ENCODE results near the gene PPP1R3E. TPM values are rescaled to one million over a fixed set of nuclear protein-coding genes. Genes with fewer than 3 reads are reported as not detected.
"Not testable (repeated sequence)": the region's sequence is repeated elsewhere in the genome, so short reads cannot be mapped to it uniquely, and the experiment has no call there.

The PPP1R3E gene
- total RNA-seq, 2 experiments from 2014 or later, result 43.9 to 47.9 TPM

DNA sequence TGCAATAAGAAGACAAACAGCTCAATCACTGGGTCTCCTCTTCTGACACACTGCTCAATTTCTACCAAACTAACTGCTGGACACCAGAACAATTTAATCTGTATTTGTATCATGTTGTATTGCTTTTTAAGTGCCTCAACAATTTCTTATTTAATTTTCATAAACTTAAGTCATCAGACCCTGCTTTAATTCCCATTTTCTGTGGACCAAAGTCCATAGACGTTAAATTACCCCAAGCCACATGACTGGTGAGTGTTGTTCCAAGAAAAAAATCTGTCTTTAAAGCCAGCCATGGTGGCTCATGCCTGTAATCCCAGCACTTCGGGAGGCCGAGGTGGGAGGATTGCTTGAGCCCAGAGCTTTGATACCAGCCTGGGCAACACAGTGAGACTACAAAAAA lies 25.5 kb downstream of the PPP1R3E start:
- no peak overlapping the region for H3K27ac Mint-ChIP-seq
- TF ChIP-seq, protein P1, sequence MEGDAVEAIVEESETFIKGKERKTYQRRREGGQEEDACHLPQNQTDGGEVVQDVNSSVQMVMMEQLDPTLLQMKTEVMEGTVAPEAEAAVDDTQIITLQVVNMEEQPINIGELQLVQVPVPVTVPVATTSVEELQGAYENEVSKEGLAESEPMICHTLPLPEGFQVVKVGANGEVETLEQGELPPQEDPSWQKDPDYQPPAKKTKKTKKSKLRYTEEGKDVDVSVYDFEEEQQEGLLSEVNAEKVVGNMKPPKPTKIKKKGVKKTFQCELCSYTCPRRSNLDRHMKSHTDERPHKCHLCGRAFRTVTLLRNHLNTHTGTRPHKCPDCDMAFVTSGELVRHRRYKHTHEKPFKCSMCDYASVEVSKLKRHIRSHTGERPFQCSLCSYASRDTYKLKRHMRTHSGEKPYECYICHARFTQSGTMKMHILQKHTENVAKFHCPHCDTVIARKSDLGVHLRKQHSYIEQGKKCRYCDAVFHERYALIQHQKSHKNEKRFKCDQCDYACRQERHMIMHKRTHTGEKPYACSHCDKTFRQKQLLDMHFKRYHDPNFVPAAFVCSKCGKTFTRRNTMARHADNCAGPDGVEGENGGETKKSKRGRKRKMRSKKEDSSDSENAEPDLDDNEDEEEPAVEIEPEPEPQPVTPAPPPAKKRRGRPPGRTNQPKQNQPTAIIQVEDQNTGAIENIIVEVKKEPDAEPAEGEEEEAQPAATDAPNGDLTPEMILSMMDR (IDR thresholded peaks at IDR 0.05), result no peak
- no peaks in the 10 kb centered on the region for H3K9me3 Mint-ChIP-seq
- DNase-seq, result no peak
- no peak for ATAC-seq
- peaks cover 9% of the 10 kb centered on the region for H3K4me1 Mint-ChIP-seq (ENCODE audit: low read depth)
- POLR2A ChIA-PET, result interaction anchor here (1.1 to 1.5 kb wide), 2 partner anchors 8 to 45 kb away, joined by 4 to 6 read pairs; partner anchors contain the start of gene PABPN1
- intact Hi-C loops (cut with micrococcal nuclease), result no loop called here
- H3K4me3 Mint-ChIP-seq, result no peak overlapping the region
- CTCF ChIA-PET, result interaction anchor here (1.5 kb wide), 2 partner anchors 17 to 18 kb away, joined by 4 to 5 read pairs; no protein-coding TSS in a partner anchor
- H3K36me3 Mint-ChIP-seq (ENCODE audit: low read depth), result peaks cover 16% of the 10 kb centered on the region
- H3K27me3 Mint-ChIP-seq, result no peaks in the 10 kb centered on the region

DNA sequence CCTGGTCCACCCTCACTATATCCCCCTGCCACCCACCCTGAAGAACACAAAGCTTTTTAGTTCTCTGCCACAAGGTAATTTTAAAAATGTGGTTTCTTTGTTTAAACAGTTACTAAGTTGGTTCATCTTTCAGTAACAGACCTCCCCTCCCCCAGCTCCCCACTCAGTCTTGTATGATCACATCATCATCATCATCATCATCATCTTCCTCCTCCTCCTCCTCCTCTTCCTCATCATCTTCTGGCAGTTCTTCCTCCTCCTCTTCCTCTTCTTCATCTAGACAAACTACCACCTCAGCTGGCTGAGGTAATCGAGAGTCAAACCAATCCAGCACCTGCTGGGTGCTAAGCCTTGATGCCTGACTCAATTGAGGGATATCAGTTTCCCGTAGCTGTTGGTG lies 27.2 kb downstream of the PPP1R3E start:
- Mint-ChIP-seq H3K9me3 (no peaks in the 10 kb centered on the region), H3K27me3 (no peaks in the 10 kb centered on the region), H3K4me1 (ENCODE audit: low read depth) (peaks cover 7% of the 10 kb centered on the region), H3K4me3 (no peak overlapping the region), H3K36me3 (ENCODE audit: low read depth) (peaks cover 16% of the 10 kb centered on the region), H3K27ac (peak overlapping the region; percentile 16)
- intact Hi-C loops (cut with micrococcal nuclease), result no loop called here
- POLR2A ChIA-PET, result no interaction called here
- DNase-seq, result no peak
- TF ChIP-seq, protein P1 (IDR thresholded peaks at IDR 0.05), result no peak
- ATAC-seq, result no peak
- CTCF ChIA-PET, result no interaction called here

DNA sequence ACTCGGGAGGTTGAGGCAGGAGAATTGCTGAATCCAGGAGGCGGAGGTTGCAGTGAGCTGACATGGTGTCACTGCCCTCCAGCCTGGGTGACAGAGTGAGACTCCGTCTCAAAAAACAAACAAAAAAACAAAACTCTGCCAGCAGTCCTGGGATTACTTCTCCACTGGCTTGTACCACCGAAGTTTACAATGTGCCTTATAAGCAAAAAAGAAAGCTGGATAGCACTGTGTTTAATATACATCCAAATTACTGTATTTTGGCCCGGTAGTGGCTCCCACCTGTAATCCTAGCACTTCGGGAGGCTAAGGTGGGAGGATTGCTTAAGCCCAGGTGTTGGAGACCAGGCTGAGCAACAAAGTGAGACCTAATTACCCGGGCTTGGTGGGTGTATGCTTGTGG lies 33.5 kb downstream of the PPP1R3E start:
- H3K9me3 Mint-ChIP-seq, result no peaks in the 10 kb centered on the region
- ChIA-PET CTCF (interaction anchor here (0.7 to 4.5 kb wide), 5 partner anchors 14 to 148 kb away, joined by 3 to 20 read pairs (median 5); partner anchors contain the start of gene PABPN1), POLR2A (interaction anchor here (0.8 to 1.6 kb wide), 2 partner anchors 27 to 33 kb away, joined by 4 read pairs; partner anchors contain the start of gene PPP1R3E)
- no peak overlapping the region for H3K27ac Mint-ChIP-seq
- no peaks in the 10 kb centered on the region for H3K4me1 Mint-ChIP-seq (ENCODE audit: low read depth)
- H3K36me3 Mint-ChIP-seq (ENCODE audit: low read depth), result no peaks in the 10 kb centered on the region
- intact Hi-C loops (cut with micrococcal nuclease), result loop anchor here (10.0 kb wide), 1 partner anchor 116 kb away; no protein-coding TSS in a partner anchor
- H3K4me3 Mint-ChIP-seq, result no peak overlapping the region
- peaks cover 4% of the 10 kb centered on the region for H3K27me3 Mint-ChIP-seq
- TF ChIP-seq, protein P1 (IDR thresholded peaks at IDR 0.05), result no peak
- DNase-seq, result no peak
- ATAC-seq, result no peak

DNA sequence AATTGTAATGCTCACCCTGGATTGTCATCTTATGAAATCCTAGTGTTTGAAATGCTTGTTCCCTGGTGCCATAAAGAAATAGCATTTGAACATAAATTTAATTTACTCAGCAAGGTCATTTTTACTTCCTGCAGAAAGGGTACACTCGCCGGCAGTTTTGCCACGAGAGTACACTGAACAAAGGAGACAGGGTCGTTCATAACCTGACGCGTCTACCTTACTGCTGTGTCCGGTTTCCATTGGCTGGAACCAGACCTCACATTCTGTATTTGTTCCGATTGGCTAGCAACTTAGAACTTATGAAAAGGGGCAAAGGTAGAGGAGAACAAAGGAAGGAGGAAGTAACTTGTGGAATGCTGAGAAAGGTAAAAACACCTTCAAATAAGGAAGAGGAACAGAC lies 41.8 kb downstream of the PPP1R3E start:
- H3K36me3 Mint-ChIP-seq (ENCODE audit: low read depth); H3K9me3 Mint-ChIP-seq; POLR2A ChIA-PET; ATAC-seq; DNase-seq; H3K27ac Mint-ChIP-seq; H3K4me3 Mint-ChIP-seq; H3K4me1 Mint-ChIP-seq (ENCODE audit: low read depth): not testable (repeated sequence)
- CTCF ChIA-PET, result interaction anchor here (0.8 to 1.5 kb wide), 2 partner anchors 67 to 141 kb away, joined by 3 to 8 read pairs; no protein-coding TSS in a partner anchor
- peaks cover 23% of the 10 kb centered on the region for H3K27me3 Mint-ChIP-seq
- intact Hi-C loops (cut with micrococcal nuclease), result loop anchor here (10.0 kb wide), 1 partner anchor 124 kb away; no protein-coding TSS in a partner anchor

DNA sequence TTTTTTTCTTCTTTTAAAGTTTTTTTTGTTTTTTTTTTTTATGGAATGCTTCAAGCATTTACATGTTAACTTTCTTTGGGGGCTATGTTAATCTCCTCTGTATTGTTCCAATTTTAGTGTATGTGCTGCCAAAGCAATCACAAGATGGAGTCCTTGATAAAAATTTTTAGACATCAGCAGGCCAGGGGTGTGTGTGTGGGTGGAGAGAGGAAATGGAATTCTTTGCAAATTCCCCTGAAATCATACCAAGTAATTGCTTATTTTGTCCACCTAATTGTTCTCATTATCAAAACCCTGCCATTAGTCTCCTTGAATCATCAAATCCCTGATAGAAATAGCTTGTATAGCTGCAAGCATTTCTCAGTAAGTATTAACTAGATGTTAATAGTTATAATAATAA lies 43.2 kb downstream of the PPP1R3E start:
- intact Hi-C loops (cut with micrococcal nuclease), result no loop called here
- CTCF ChIA-PET, result interaction anchor here (1.1 to 1.6 kb wide), 4 partner anchors 11 to 139 kb away, joined by 3 to 8 read pairs (median 5); no protein-coding TSS in a partner anchor
- Mint-ChIP-seq H3K36me3 (ENCODE audit: low read depth) (no peaks in the 10 kb centered on the region), H3K27ac (no peak overlapping the region), H3K4me1 (ENCODE audit: low read depth) (no peaks in the 10 kb centered on the region), H3K27me3 (peaks cover 22% of the 10 kb centered on the region), H3K9me3 (no peaks in the 10 kb centered on the region), H3K4me3 (no peak overlapping the region)
- DNase-seq (no peak), ATAC-seq (no peak)
- POLR2A ChIA-PET, result no interaction called here
- TF ChIP-seq, protein P1 (IDR thresholded peaks at IDR 0.05), result no peak

All from activated CD8-positive, alpha-beta T cell treated with anti-CD3 and anti-CD28 coated beads for 36 hours (primary cell).